Activated CD8-positive, alpha-beta memory T cell treated with anti-CD3 and anti-CD28 coated beads for 4 hours (primary cell): ENCODE data around the gene CBLN3.
"Not testable (repeated sequence)": the region's sequence is repeated elsewhere in the genome, so short reads cannot be mapped to it uniquely, and the experiment has no call there.

ENCODE experiments used
- DNase-seq, 2 donors: peaks; one replicate each; pipeline ENCODE4 v3.0.0-alpha.2; 2020; ENCODE audit warnings: low read depth in 2 of 2

The CBLN3 gene

GRCh38 chr14:24429395-24430142 lies at the start of gene CBLN3, which contains the start of gene KHNYN:
TSS of gene CBLN3 (minus strand) at chr14:24429668. CDS start at chr14:24429054, 614 bp downstream.
TSS of gene KHNYN (plus strand) at chr14:24429954. CDS start at chr14:24430731, 777 bp downstream.
- DNase-seq = peak; percentile 75 to 78

- DNase-seq = no peak
Measured at GRCh38 chr14:24475261-24475660, 45.8 kb upstream of the CBLN3 start.

DNA sequence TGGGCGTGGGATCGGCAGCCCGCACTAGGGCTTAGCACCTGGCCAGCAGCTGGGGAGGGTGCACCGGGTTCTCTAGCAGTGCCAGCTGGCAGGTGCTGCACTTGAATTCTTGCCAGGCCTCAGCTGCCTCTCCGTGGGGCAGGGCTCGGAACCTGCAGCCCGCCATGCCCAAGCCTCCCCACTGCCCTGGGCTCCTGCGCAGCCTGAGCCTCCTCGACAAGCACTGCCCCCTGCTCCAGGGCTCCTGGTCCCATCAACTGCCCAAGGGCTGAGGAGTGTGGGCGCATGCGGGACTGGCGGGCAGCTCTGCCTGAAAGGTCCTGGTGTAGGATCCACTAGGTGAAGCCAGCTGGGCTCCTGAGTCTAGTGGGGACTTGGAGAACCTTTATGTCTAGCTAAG lies 43.7 kb upstream of the CBLN3 start:
- DNase-seq = no peak

- DNase-seq = not testable (repeated sequence)
Measured at GRCh38 chr14:24470450-24470849, 41.0 kb upstream of the CBLN3 start.

- no peak for DNase-seq
Measured at GRCh38 chr14:24465805-24466204, 36.3 kb upstream of the CBLN3 start.

DNA sequence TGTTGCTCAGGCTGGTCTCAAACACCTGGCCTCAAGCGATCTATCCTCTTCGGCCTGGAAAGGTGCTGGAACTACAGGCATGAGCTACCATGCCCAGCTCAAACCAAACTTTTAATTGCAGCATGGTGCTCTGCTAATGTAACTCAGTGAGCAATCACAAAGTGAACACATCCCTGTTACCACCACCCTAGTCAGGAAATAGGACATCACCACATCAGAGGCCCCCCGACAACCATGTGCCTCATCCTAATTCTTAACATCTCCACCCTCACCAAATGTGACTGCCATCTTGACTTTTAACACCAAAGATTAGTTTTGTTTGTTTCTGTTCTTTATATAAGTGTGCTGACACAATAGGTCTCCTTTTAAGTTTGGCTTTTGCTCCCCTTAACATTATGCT lies 35.9 kb upstream of the CBLN3 start:
- DNase-seq = no peak

DNA sequence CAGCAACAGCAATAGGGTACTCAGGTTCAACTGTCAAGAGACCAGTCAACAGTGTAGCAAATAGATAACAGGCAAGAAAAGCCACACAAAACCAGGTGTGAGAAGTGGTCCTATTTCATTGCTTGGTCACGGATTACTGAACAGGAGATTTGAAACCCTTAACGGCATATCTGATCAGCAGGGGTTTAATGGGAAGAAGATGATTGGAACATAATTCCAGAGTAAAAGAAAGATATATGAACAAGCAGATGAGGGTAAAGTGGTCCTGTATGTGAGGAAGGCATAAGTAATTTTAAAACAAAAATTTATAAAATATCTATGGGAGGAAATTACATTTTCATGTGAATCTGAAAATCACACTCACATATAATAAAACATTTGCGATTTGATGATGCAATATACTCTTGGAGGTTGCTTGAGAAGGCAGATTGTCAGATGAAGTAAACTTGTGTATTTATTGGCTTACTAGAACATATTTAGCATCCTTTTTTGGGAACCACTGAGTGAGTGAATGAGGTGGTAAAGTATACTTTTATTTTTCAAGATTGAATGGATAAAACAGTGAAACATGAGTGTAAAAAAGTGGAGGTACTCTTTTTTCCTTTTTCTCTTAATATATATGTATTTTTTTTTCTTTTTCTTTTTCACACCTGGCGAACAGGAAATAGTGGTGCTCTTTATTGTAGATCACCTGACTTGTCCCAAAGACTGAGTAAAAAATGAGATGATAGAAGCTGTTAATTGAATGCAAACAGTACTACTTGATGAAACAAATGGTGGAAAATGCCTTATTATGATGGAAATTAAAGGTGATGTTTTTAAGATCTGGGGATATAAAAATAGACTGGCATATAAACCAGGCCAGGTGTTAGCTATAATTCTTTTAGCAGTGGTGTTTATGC lies 34.7 kb upstream of the CBLN3 start:
- no peak for DNase-seq

- no peak for DNase-seq
Measured at GRCh38 chr14:24463017-24463883, 33.8 kb upstream of the CBLN3 start.

DNA sequence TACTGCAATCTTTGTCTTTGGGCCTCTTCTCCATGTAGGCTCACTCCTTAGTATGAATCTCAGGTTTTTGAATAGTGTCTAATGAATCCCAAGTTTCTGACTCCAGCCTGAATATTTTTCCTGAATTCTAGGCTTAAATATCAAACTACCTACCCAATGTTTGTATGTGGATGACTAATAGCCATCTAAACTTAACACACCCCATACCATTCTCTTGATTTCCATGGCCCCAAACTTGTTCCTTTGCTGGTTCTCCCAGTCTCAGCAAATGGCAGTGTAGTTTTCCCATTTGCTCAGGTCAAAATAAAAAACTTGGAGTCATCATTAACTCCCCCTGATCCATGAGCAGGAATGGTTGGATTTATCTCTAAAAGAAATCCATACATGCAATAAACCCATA lies 31.9 kb upstream of the CBLN3 start:
- no peak for DNase-seq

DNA sequence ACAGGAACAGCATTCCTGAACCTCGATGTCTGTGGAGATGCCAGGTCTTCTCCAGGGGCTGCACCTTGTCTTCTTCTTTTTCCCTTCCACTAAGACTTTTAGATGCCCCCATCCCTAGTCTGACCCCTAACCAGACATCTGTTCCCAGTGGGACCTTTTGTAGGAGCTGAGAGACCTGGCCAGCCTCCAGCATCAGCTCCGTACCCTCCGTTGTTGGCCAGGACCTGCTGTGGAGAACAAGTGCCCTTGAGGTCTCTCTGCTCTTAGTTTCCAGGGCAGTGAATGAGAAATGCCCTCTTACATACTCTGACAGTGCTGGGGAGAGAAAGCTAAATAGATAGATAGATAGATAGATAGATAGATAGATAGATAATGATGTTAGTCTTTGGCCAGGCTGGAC lies 29.9 kb upstream of the CBLN3 start:
- DNase-seq = no peak

DNA sequence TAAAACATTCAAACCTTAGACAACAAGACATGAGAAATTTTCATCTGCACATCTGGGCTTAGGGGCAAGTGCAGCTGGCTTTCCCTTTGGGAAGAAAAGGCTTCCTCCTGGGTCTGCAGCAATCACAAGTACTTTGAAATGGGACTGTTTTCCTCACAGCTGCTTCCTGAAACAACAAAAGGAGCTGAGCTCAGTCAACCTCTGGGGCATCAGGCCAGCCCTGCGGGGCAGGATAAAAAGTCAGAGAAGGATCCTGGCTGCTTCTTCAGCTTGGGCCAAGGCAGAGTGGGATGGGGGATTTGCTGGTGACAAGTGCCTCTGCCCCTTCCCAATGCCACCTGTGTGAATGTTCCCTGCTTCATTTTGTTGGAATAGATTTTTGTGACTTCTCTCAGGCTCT lies 29.3 kb upstream of the CBLN3 start:
- no peak for DNase-seq

DNA sequence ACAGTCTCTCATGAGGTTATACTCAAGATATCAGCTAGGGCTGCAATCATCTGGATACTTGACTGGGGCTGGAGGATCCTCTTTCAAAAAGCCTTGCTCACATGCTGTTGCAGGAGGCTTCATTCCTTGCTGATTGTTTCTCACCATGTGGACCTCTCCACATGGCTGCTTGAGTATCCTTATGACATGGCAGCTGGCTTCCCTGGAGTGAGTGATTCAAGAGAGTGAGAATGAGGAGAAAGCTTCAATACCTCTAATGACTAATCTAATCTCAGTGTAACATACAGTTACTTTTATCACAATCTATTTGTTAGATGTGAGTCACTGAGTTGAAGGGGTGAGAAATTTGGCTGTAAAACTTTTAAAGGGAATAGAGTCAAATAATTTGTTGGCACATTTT lies 27.5 kb upstream of the CBLN3 start:
- no peak for DNase-seq

DNA sequence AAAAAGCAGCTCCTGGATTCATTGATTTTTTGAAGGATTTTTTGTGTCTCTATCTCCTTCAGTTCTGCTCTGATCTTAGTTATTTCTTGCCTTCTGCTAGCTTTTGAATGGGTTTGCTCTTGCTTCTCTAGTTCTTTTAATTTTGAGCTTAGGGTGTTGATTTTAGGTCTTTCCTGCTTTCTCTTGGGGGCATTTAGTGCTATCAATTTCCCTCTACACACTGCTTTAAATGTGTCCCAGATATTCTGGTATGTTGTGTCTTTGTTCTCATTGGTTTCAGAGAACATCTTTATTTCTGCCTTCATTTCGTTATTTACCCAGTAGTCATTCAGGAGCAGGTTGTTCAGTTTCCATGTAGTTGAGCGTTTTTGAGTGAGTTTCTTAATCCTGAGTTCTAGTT lies 21.4 kb upstream of the CBLN3 start:
- not testable (repeated sequence) for DNase-seq

DNA sequence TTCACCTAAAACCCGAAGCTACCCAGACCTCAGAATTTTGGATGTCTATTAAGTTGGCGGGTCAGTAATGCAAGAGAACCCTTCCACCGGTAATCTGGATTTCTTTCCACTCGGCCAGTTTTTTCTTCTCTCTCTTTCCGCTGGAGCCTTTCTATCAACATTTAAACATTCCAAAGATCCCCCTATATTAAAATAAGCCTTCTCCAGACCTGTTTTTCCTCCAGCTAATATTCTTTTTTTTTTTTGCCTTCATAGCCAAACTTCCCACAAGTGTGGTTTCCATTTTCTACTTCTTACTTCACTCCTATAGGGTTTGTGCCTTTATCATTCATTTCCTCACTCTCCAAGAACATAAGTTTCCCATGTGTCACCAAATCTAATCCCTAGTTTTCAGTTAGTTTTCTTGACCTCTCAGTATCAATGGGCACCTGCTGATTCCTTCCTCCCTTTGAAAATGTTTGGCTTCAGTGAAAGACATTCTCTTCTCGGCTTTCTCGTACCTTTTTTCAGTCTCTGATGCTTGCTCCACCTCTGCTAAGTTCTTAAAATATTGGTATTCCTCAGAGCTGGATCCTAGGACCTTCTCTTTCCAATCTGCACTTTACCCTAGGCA lies 13.7 kb upstream of the CBLN3 start:
- DNase-seq = no peak

GRCh38 chr14:24442240-24443052 lies 13.0 kb upstream of the CBLN3 start, which contains the start of gene SDR39U1:
TSS of gene SDR39U1 (minus strand) at chr14:24442776. CDS start at chr14:24442769, 7 bp downstream.
- DNase-seq = peak; percentile 91 to 96

DNA sequence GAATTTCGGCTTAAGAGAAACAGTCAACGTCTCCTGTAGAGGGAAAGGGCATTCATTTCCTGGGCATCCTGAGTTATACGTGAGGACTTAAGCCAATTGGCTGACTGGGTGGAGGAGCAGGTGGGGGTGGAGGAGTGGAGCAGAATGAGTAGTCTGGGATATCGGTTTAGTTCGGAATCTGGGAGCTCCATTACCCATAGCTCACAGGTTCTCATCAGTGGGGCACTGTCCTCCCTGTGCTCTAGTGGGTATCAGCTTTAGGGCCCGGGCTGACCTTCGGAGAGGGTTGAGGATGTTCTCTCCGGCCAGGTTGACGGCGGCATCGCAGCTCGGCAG lies 12.4 kb upstream of the CBLN3 start:
- DNase-seq = no peak

DNA sequence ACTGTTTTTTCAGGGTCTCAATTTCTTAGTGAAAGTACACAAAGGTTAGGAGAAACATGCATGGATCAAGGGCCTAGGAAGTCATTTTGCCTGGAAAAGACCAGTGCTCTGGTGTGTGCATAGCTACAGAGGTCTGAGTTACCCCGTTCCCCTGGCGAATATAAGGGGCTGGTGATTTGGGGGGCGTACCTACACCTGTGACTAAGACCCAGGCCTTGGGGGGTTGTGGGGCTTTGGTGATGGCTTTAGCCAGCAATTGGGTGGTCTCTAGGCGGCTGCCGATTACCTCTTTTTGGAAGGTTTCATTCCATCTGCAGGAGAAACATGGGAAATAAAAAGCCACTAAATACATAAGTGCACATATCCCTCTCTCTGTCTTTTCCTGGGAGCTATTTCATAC lies 12.0 kb upstream of the CBLN3 start:
- no peak for DNase-seq

DNA sequence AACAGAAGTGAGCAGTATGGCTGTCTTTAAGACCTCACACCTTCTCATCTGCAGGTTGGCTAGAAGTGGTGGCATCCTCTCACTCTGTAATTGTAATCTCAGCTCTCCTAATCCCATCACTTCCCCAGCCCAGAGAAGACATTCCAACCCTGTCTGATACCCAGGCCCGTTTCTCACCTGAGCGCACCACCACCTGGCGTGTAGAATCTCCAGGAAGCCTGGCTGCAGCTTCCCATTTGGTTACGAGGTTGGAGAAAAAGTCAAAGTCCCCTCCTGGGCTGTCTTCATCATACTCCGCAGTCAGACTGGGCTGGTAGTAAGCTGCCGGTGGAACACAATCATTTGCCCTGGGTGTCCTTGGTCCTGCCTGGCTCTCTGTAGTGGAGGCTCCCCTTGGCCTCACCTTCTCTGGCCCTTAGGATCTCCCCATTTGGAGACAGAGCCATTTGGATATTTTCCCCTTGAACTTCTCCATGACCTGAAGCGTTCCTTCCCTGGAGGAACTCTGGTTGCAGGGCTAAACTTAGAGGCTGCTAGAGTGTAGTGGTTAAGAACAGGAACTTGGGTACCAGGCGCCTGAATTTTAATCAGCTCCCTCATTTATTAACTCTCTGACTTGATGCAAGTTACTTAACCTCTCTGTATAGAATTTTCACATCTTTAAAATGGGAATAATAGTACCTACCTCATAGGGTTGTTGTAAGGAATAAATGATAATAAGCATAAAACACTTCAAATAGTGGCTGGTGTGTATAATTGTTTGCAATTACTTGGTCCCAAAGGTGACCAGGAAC lies 11.3 kb upstream of the CBLN3 start:
- DNase-seq = no peak

DNA sequence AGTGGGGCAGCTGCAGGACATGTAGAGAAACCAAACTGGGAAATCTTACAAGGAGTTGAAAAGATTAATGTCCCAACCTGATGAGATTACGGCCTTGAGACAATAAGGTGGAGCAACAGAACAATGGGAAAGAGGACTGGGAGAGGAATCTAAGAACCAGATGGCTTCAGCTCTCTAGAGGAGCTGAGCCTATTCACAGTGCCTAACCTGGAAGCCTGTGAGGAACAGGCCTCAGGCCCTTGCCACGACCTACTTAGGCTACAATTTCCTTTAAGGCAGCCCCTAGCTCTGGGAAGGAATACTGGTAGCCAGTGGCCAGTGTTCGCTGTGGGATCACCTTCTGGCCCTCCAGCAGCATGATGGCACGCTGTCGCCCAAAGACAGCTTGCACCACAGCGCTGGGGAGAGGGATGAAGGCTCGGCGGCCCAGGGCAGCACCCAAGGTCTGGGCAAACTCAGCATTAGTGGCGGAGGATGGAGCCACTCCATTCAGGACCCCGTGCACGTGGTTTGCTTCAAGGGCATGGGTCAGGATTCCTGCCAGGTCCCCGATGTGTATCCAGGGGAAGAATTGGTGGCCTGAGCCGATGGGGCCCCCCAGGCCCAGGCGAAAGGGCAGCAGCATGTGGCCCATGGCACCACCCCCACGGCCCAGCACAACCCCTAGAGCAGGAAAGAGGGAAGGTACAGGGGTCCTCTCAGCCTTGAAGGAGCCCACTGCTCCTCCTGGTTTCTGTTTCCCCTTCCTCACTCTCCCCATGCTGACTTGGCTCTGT lies 10.6 kb upstream of the CBLN3 start:
- DNase-seq = no peak
